ENCODE data around the gene PYCR2. TPM values are rescaled to one million over a fixed set of nuclear protein-coding genes. Genes with fewer than 3 reads are reported as not detected.
A peak's percentile ranks its signal among the peaks of the same experiment; 100 is the strongest.

Gene PYCR2
- total and polyA plus RNA-seq, 10 of the 15 experiments (the other 5 are each of a cell fraction or from before 2014, with no cell fraction given) = 1.7 to 81.8 (median 54.9) TPM

DNA sequence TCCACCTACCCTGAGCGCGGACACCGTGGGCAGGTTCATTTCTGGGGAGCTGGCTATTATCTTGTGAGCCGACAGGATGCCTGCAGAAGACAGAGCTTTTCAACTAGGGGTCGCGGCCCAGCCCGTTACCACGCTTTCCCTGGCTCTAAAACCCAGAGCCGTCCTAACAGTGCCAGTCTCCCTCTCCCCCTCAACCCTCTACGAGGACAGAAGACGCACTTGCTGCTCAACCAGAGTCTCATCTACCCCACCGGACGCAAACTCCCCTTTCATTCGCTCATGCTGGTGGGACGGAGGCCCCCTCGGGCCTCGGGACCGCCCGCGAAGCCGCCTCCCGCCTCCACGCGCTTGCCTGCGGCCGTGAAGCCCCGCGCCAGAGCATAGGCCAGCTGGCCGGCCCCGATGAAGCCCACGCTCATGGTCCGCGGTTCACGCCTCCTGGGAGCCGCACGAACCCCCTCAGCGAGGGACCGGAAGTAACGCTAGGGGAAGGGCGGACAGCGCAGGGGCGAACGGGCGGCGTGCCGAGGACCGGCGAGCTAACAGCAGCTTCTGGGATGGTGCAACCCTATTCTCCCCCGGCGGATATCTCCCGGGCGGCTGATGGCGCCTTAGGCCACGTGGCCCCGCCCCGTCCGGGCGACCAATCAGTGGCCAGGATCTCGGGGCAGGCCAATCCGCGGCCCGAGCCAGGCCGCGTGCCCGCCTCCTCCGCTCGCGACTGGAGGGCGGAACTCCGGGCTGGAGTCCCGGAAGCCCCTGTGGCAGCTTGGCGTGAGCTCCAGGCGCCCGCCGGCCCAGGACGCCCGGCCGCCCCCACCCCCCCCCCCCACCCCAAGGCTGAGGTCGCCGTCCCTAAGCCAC, at the start of gene PYCR2 (continued):
- TF ChIP-seq MEF2B (IDR thresholded peaks at IDR 0.05; ENCODE audit: partially characterized antibody, poor library complexity, severe bottlenecking) (no peak), TCF3 (IDR thresholded peaks at IDR 0.05; ENCODE audit: borderline replicate concordance, insufficient read depth, low read depth, low read length) (0 out of 2 replicates have a peak, but pooled peaks have one; percentile 60), MTA2 (IDR thresholded peaks at IDR 0.05; ENCODE audit: low read depth) (no peak), CBX5 (IDR thresholded peaks at IDR 0.05; ENCODE audit: low read depth) (peak; percentile 48; the same call in 1 of the 2 replicates), SUZ12 (IDR thresholded peaks at IDR 0.05; ENCODE audit: unreplicated experiment) (no peak), RCOR1 (conservative IDR thresholded peaks at IDR 0.05; ENCODE audit: low read depth, low read length) (no peak), EP300 (IDR thresholded peaks at IDR 0.05; ENCODE audit: borderline replicate concordance in 1 of 2, control insufficient read depth in 1 of 2, low read depth in 2 of 2, low read length in 2 of 2) (no peak), TBL1XR1 (IDR thresholded peaks at IDR 0.05; ENCODE audit: low read depth, low read length) (no peak), CREB1 (IDR thresholded peaks at IDR 0.05; ENCODE audit: low read depth) (peak; percentile 75), CREM (IDR thresholded peaks at IDR 0.05; ENCODE audit: low read depth) (peak; percentile 82), SMAD5 (IDR thresholded peaks at IDR 0.05; ENCODE audit: low read depth) (0 out of 2 replicates have a peak, but pooled peaks have one; percentile 27), HDGF (IDR thresholded peaks at IDR 0.05) (0 out of 2 replicates have a peak, but pooled peaks have one; percentile 46), BMI1 (IDR thresholded peaks at IDR 0.05; ENCODE audit: borderline replicate concordance) (no peak), BACH1 (IDR thresholded peaks at IDR 0.05; ENCODE audit: borderline replicate concordance) (no peak), IRF4 (IDR thresholded peaks at IDR 0.05; ENCODE audit: low read depth, low read length) (0 out of 2 replicates have a peak, but pooled peaks have one; percentile 33)
- TF ChIP-seq, protein P1, sequence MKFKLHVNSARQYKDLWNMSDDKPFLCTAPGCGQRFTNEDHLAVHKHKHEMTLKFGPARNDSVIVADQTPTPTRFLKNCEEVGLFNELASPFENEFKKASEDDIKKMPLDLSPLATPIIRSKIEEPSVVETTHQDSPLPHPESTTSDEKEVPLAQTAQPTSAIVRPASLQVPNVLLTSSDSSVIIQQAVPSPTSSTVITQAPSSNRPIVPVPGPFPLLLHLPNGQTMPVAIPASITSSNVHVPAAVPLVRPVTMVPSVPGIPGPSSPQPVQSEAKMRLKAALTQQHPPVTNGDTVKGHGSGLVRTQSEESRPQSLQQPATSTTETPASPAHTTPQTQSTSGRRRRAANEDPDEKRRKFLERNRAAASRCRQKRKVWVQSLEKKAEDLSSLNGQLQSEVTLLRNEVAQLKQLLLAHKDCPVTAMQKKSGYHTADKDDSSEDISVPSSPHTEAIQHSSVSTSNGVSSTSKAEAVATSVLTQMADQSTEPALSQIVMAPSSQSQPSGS (IDR thresholded peaks at IDR 0.05; ENCODE audit: low read length) = no peak
- TF ChIP-seq, protein P2, sequence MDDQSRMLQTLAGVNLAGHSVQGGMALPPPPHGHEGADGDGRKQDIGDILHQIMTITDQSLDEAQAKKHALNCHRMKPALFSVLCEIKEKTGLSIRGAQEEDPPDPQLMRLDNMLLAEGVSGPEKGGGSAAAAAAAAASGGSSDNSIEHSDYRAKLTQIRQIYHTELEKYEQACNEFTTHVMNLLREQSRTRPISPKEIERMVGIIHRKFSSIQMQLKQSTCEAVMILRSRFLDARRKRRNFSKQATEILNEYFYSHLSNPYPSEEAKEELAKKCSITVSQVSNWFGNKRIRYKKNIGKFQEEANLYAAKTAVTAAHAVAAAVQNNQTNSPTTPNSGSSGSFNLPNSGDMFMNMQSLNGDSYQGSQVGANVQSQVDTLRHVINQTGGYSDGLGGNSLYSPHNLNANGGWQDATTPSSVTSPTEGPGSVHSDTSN (IDR thresholded peaks at IDR 0.05; ENCODE audit: insufficient replicate concordance, low read depth, low read length) = no peak
- TF ChIP-seq, protein P3, sequence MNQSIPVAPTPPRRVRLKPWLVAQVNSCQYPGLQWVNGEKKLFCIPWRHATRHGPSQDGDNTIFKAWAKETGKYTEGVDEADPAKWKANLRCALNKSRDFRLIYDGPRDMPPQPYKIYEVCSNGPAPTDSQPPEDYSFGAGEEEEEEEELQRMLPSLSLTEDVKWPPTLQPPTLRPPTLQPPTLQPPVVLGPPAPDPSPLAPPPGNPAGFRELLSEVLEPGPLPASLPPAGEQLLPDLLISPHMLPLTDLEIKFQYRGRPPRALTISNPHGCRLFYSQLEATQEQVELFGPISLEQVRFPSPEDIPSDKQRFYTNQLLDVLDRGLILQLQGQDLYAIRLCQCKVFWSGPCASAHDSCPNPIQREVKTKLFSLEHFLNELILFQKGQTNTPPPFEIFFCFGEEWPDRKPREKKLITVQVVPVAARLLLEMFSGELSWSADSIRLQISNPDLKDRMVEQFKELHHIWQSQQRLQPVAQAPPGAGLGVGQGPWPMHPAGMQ (IDR thresholded peaks at IDR 0.05; ENCODE audit: borderline replicate concordance) = no peak
- TF ChIP-seq, protein P4, sequence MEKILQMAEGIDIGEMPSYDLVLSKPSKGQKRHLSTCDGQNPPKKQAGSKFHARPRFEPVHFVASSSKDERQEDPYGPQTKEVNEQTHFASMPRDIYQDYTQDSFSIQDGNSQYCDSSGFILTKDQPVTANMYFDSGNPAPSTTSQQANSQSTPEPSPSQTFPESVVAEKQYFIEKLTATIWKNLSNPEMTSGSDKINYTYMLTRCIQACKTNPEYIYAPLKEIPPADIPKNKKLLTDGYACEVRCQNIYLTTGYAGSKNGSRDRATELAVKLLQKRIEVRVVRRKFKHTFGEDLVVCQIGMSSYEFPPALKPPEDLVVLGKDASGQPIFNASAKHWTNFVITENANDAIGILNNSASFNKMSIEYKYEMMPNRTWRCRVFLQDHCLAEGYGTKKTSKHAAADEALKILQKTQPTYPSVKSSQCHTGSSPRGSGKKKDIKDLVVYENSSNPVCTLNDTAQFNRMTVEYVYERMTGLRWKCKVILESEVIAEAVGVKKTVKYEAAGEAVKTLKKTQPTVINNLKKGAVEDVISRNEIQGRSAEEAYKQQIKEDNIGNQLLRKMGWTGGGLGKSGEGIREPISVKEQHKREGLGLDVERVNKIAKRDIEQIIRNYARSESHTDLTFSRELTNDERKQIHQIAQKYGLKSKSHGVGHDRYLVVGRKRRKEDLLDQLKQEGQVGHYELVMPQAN (conservative IDR thresholded peaks at IDR 0.05) = peak; percentile 91
- TF ChIP-seq, protein P5, sequence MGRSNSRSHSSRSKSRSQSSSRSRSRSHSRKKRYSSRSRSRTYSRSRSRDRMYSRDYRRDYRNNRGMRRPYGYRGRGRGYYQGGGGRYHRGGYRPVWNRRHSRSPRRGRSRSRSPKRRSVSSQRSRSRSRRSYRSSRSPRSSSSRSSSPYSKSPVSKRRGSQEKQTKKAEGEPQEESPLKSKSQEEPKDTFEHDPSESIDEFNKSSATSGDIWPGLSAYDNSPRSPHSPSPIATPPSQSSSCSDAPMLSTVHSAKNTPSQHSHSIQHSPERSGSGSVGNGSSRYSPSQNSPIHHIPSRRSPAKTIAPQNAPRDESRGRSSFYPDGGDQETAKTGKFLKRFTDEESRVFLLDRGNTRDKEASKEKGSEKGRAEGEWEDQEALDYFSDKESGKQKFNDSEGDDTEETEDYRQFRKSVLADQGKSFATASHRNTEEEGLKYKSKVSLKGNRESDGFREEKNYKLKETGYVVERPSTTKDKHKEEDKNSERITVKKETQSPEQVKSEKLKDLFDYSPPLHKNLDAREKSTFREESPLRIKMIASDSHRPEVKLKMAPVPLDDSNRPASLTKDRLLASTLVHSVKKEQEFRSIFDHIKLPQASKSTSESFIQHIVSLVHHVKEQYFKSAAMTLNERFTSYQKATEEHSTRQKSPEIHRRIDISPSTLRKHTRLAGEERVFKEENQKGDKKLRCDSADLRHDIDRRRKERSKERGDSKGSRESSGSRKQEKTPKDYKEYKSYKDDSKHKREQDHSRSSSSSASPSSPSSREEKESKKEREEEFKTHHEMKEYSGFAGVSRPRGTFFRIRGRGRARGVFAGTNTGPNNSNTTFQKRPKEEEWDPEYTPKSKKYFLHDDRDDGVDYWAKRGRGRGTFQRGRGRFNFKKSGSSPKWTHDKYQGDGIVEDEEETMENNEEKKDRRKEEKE (IDR thresholded peaks at IDR 0.05) = no peak
